ENCODE measurements around the gene SLF1. TPM values are rescaled to one million over a fixed set of nuclear protein-coding genes. Genes with fewer than 3 reads are reported as not detected.

The SLF1 gene
- polyA plus RNA-seq, 2 of the 4 experiments (the other 2 are of a cell fraction) = 11.4 to 17.1 TPM

- TF ChIP-seq REST (IDR thresholded peaks at IDR 0.05) = no peak
- TF ChIP-seq MYC (IDR thresholded peaks at IDR 0.05; ENCODE audit: borderline replicate concordance, low read length) = no peak
- no peak for TF ChIP-seq CTCF (IDR thresholded peaks at IDR 0.05)
These were observed 79.7 kb downstream of the SLF1 start (continued) for GRCh38 chr5:94698197-94698596.

GRCh38 chr5:94699562-94699961, 81.1 kb downstream of the SLF1 start:
- no peak for ATAC-seq
- ChIA-PET CTCF (no interaction called here), POLR2A (no interaction called here)
- no peak overlapping the region for H3K4me3 ChIP-seq
- no peak for FAIRE-seq
- 73% methylated on average over 2 of the region's 2 CpGs for WGBS (ENCODE audit: missing lambda C conversion rate)
- no peak overlapping the region; the same call in 2 of the 3 replicates for H3K4me2 ChIP-seq
- H3K4me1 ChIP-seq = 0 out of 3 replicates have a peak, but pooled peaks cover 8% of the 10 kb centered on the region
- no peak for DNase-seq (ENCODE audit: low read depth in 1 of 2, low spot score in 1 of 2)
- no peak for TF ChIP-seq GATA3 (IDR thresholded peaks at IDR 0.05; ENCODE audit: borderline replicate concordance)
- no peak for TF ChIP-seq JUN (IDR thresholded peaks at IDR 0.05)
- no peak for TF ChIP-seq HDAC2 (IDR thresholded peaks at IDR 0.05)
- TF ChIP-seq E2F6 (IDR thresholded peaks at IDR 0.05; ENCODE audit: borderline replicate concordance, low read depth) = no peak
- no peak for TF ChIP-seq RAD21 (conservative IDR thresholded peaks at IDR 0.05 in 1 of 2, IDR thresholded peaks at IDR 0.05 in 1 of 2)
- no peak for TF ChIP-seq RFX5 (IDR thresholded peaks at IDR 0.05)
- no peak for TF ChIP-seq USF2 (IDR thresholded peaks at IDR 0.05)
- no peak for TF ChIP-seq EHMT2 (IDR thresholded peaks at IDR 0.05; ENCODE audit: low read depth)
- no peak for TF ChIP-seq BCL3 (IDR thresholded peaks at IDR 0.05)
- no peak for TF ChIP-seq EHF (CRISPR knock-in tag; IDR thresholded peaks at IDR 0.05)
- no peak for TF ChIP-seq TP53 (CRISPR knock-in tag; IDR thresholded peaks at IDR 0.05)
- no peak for TF ChIP-seq KDM5A (IDR thresholded peaks at IDR 0.05)
- TF ChIP-seq RARB (CRISPR knock-in tag; IDR thresholded peaks at IDR 0.05) = no peak
- TF ChIP-seq FOSL2 (IDR thresholded peaks at IDR 0.05) = no peak
- TF ChIP-seq FOSL2 (CRISPR knock-in tag; IDR thresholded peaks at IDR 0.05) = no peak
- no peak for TF ChIP-seq ZNF302 (CRISPR knock-in tag; IDR thresholded peaks at IDR 0.05)
- TF ChIP-seq HOXB5 (CRISPR knock-in tag; IDR thresholded peaks at IDR 0.05) = no peak
- TF ChIP-seq ESRRA (IDR thresholded peaks at IDR 0.05; ENCODE audit: borderline replicate concordance, low read length) = no peak
- no peak overlapping the region for H3K27ac ChIP-seq
- no peaks in the 10 kb centered on the region for H3K9me3 ChIP-seq
